H1 (cell line): Measurements from ENCODE around the gene ORMDL3. TPM values are rescaled to one million over a fixed set of nuclear protein-coding genes. Genes with fewer than 3 reads are reported as not detected.

Experiments
- CTCF ChIA-PET: fragments of 300-600 bp; sonication (Branson Sonifier 250); formaldehyde crosslinking; loops from one replicate; lab custom pipeline; 2021; ENCODE audit not compliant: partially characterized antibody; lab: Charles Lee
- POLR2A ChIA-PET: fragments of 300-600 bp; sonication (Branson Sonifier 250); formaldehyde crosslinking; loops from one replicate; lab custom pipeline; 2021; ENCODE audit warnings: inconsistent platforms; ENCODE audit not compliant: partially characterized antibody; lab: Charles Lee
- DNase-seq, 2 experiments: peaks; one replicate each; pipeline versions ENCODE4 v3.0.0 to v3.0.0-alpha.2; 2010 to 2022; ENCODE audit warnings: low spot score in 2 of 2, low read depth in 1 of 2, mixed read lengths in 1 of 2
- FAIRE-seq: peaks from 2 replicates; lab custom pipeline; 2011; peaks lifted over from hg19 to GRCh38; lab: Jason Lieb, UNC
- H2AFZ ChIP-seq: 2 replicates; pipeline ENCODE4 v1.8.1; 2012; ENCODE audit warnings: low read length, inconsistent platforms
- H2AK5ac ChIP-seq: 2 replicates; pipeline ENCODE4 v1.6.1; 2013; ENCODE audit warnings: low read depth, low read length
- H2BK120ac ChIP-seq: replicated peaks from 2 replicates; pipeline ENCODE3; 2013; ENCODE audit warnings: low read depth, low read length, inconsistent platforms
- H2BK12ac ChIP-seq: 2 replicates; pipeline ENCODE4 v1.6.1; 2013; ENCODE audit warnings: low read depth, low read length
- H2BK15ac ChIP-seq: 2 replicates; pipeline ENCODE4 v1.6.1; 2013; ENCODE audit warnings: low read length
- H2BK20ac ChIP-seq: 2 replicates; pipeline ENCODE4 v1.6.1; 2013; ENCODE audit warnings: low read length
- H2BK5ac ChIP-seq: 2 replicates; pipeline ENCODE4 v1.6.1; 2013; ENCODE audit warnings: low read depth, low read length
- H3K14ac ChIP-seq: 2 replicates; pipeline ENCODE4 v1.6.1; 2013; ENCODE audit warnings: inconsistent platforms; ENCODE audit not compliant: insufficient read length
- H3K18ac ChIP-seq: 2 replicates; pipeline ENCODE4 v1.6.1; 2013; ENCODE audit warnings: low read length; ENCODE audit errors: extremely low read depth
- H3K23ac ChIP-seq: 2 replicates; pipeline ENCODE4 v1.6.1; 2013; ENCODE audit warnings: inconsistent platforms; ENCODE audit not compliant: insufficient read length
- H3K23me2 ChIP-seq: 2 replicates; pipeline ENCODE4 v1.6.1; 2013; ENCODE audit warnings: low read depth, low read length
- H3K27ac ChIP-seq: 2 replicates; pipeline ENCODE4 v1.6.1; 2011; ENCODE audit warnings: low read depth, low read length, inconsistent platforms
- H3K27me3 ChIP-seq, 4 experiments: replicated peaks in 1 of 4; 1 replicate in 1 of 4; 2 replicates in 3 of 4; pipeline versions ENCODE4 v1.6.1 to v1.8.1; 2011 to 2013; ENCODE audit warnings: low read length in 3 of 4, mild to moderate bottlenecking in 3 of 4, inconsistent platforms in 2 of 4, mixed read lengths in 2 of 4, moderate library complexity in 1 of 4; ENCODE audit not compliant: control insufficient read depth in 3 of 4, insufficient read depth in 3 of 4; ENCODE audit errors: extremely low read depth in 1 of 4
- H3K36me3 ChIP-seq, 4 experiments: 2 replicates each; pipeline versions ENCODE4 v1.6.1 to v1.8.1; 2011 to 2013; ENCODE audit warnings: mild to moderate bottlenecking in 4 of 4, low read length in 3 of 4, moderate library complexity in 2 of 4, control low read depth in 1 of 4, inconsistent platforms in 1 of 4; ENCODE audit not compliant: insufficient read depth in 4 of 4, control insufficient read depth in 2 of 4
- H3K4ac ChIP-seq: replicated peaks from 2 replicates; pipeline ENCODE3; 2013; ENCODE audit warnings: low read length, low read depth, mixed read lengths, inconsistent platforms; ENCODE audit not compliant: insufficient read length
- H3K4me1 ChIP-seq, 4 experiments: replicated peaks in 1 of 4; 1 replicate in 1 of 4; 2 replicates in 3 of 4; pipeline versions ENCODE4 v1.6.1 to v1.8.1; 2011 to 2013; ENCODE audit warnings: low read length in 3 of 4, inconsistent platforms in 2 of 4, mixed read lengths in 1 of 4; ENCODE audit not compliant: insufficient read depth in 4 of 4, control insufficient read depth in 3 of 4
- H3K4me2 ChIP-seq, 2 experiments: 2 replicates each; pipeline versions ENCODE4 v1.6.1 to v1.8.1; 2011 to 2013; ENCODE audit warnings: low read depth in 2 of 2, low read length in 2 of 2, control low read depth in 1 of 2, inconsistent platforms in 1 of 2, mild to moderate bottlenecking in 1 of 2; ENCODE audit not compliant: insufficient read depth in 1 of 2
- H3K4me3 ChIP-seq, 4 experiments: fragments of 200-600, 300-600 bp in 1 of 4; sonication (generic), shearing (Covaris generic), sonication (Bioruptor Twin) in 1 of 4; 2 replicates each; pipeline versions ENCODE4 v1.5.1 to v1.8.1; 2011 to 2016; ENCODE audit warnings: low read length in 4 of 4, low read depth in 3 of 4, control low read depth in 2 of 4, inconsistent platforms in 2 of 4, mild to moderate bottlenecking in 2 of 4, mixed read lengths in 1 of 4, moderate library complexity in 1 of 4; ENCODE audit not compliant: insufficient read depth in 2 of 4; ENCODE audit errors: extremely low read depth in 1 of 4
- H3K56ac ChIP-seq: replicated peaks from 2 replicates; pipeline ENCODE3; 2013; ENCODE audit warnings: low read depth, mild to moderate bottlenecking, mixed read lengths, low read length, inconsistent platforms; ENCODE audit not compliant: insufficient read length
- H3K79me1 ChIP-seq: 2 replicates; pipeline ENCODE4 v1.6.1; 2013; ENCODE audit warnings: low read depth, low read length, control low read depth
- H3K79me2 ChIP-seq, 2 experiments: 2 replicates each; pipeline versions ENCODE4 v1.6.1 to v1.8.1; 2012 to 2013; ENCODE audit warnings: low read length in 2 of 2, mild to moderate bottlenecking in 2 of 2, inconsistent platforms in 1 of 2; ENCODE audit not compliant: insufficient read depth in 2 of 2, control insufficient read depth in 1 of 2
- H3K9ac ChIP-seq, 4 experiments: replicated peaks in 1 of 4; 1 replicate in 1 of 4; 2 replicates in 3 of 4; pipeline versions ENCODE4 v1.6.1 to v1.8.1; 2011 to 2013; ENCODE audit warnings: low read depth in 3 of 4, low read length in 3 of 4, control low read depth in 2 of 4, mild to moderate bottlenecking in 2 of 4, moderate library complexity in 2 of 4, inconsistent platforms in 1 of 4; ENCODE audit errors: extremely low read depth in 1 of 4
- H3K9me3 ChIP-seq, 2 experiments: 2 replicates each; pipeline versions ENCODE4 v1.6.1 to v1.8.1; 2012 to 2013; ENCODE audit warnings: mild to moderate bottlenecking in 2 of 2, moderate library complexity in 2 of 2, control low read depth in 1 of 2, inconsistent platforms in 1 of 2, low read depth in 1 of 2, low read length in 1 of 2, mixed read lengths in 1 of 2; ENCODE audit not compliant: insufficient read depth in 2 of 2
- H4K20me1 ChIP-seq, 2 experiments: replicated peaks in 1 of 2; 2 replicates each; pipeline versions ENCODE3 to v1.8.1; 2011 to 2013; ENCODE audit warnings: inconsistent platforms in 2 of 2, low read length in 2 of 2, mild to moderate bottlenecking in 1 of 2; ENCODE audit not compliant: insufficient read depth in 2 of 2, control insufficient read depth in 1 of 2
- H4K5ac ChIP-seq: 2 replicates; pipeline ENCODE4 v1.6.1; 2013; ENCODE audit warnings: low read length, low read depth, mixed read lengths, inconsistent platforms; ENCODE audit not compliant: insufficient read length
- H4K8ac ChIP-seq: 2 replicates; pipeline ENCODE4 v1.8.0; 2013; ENCODE audit warnings: mild to moderate bottlenecking, moderate library complexity, low read length, inconsistent platforms; ENCODE audit not compliant: insufficient read depth; ENCODE audit errors: extremely low read depth
- H4K91ac ChIP-seq: replicated peaks from 2 replicates; pipeline ENCODE3; 2013; ENCODE audit warnings: low read length, mixed read lengths, inconsistent platforms; ENCODE audit not compliant: insufficient read length
- CBX8 ChIP-seq: fragments of 300-800, 300-1000 bp; sonication (generic); IDR thresholded peaks from 2 replicates; pipeline ENCODE4 v1.7.1; 2016; ENCODE audit warnings: low read depth, low read length, borderline replicate concordance
- NANOG ChIP-seq: IDR thresholded peaks from 2 replicates; pipeline ENCODE4 v1.6.1; 2011; ENCODE audit warnings: low read length, low read depth, mild to moderate bottlenecking, inconsistent platforms; ENCODE audit not compliant: insufficient read depth, poor library complexity, severe bottlenecking
- RBBP5 ChIP-seq: IDR thresholded peaks from 2 replicates; pipeline ENCODE4 v1.7.1; 2012; ENCODE audit warnings: low read depth, mild to moderate bottlenecking, inconsistent platforms, low read length, moderate library complexity, borderline replicate concordance
- RNF2 ChIP-seq: fragments of 200-900, 300-1000 bp; sonication (generic); IDR thresholded peaks from 2 replicates; pipeline ENCODE4 v1.7.1; 2016; ENCODE audit warnings: borderline replicate concordance, low read depth, mild to moderate bottlenecking, antibody characterized with exemption, low read length; ENCODE audit not compliant: poor library complexity, severe bottlenecking; ENCODE audit errors: missing control alignments
- SP4 ChIP-seq: IDR thresholded peaks from 2 replicates; pipeline ENCODE4 v1.6.1; 2012; ENCODE audit warnings: low read length, inconsistent platforms
- WGBS, 2 experiments: shearing (Covaris generic) in 1 of 2; methylation state at CpG; one replicate each; pipeline versions ENCODE4 v1.1.6 to v1.1.7; 2013 to 2015; ENCODE audit warnings: low lambda C conversion rate in 2 of 2, mixed read lengths in 2 of 2, inconsistent platforms in 1 of 2, low coverage in 1 of 2, missing lambda C conversion rate in 1 of 2; ENCODE audit not compliant: insufficient replicate concordance in 2 of 2, insufficient coverage in 1 of 2, insufficient read length in 1 of 2; ENCODE audit errors: extremely low coverage in 1 of 2, missing lambda C conversion rate in 1 of 2; 5-methylcytosine and 5-hydroxymethylcytosine counted together
- polyA plus RNA-seq, 7 experiments: library from polyadenylated mRNA; depleted of rRNA in 3 of 7; stranded (reverse) in 5 of 7; unstranded in 2 of 7; fragments of >200 nt in 5 of 7; fragments of 200-250 nt in 2 of 7; gene quantifications; 1 replicate in 5 of 7; 2 replicates in 1 of 7; 4 replicates in 1 of 7; pipeline versions ENCODE4 v1.2.1 to v1.2.3, GENCODE V29; 2011 to 2013; ENCODE audit warnings: missing spikeins in 2 of 7, mixed read lengths in 2 of 7
- total RNA-seq: library from RNA; stranded (reverse); fragmentation: NEBNext Ultra II Directional; extraction: Animal tissue kit (Norgen Biotek cat#: 25700); gene quantifications from 2 replicates; pipeline ENCODE4 v1.2.1, GENCODE V29; 2021

The ORMDL3 gene
- total and polyA plus RNA-seq, 2 of the 8 experiments (the other 6 are each of a cell fraction or from before 2014, with no cell fraction given) = 50.4 to 108 TPM

GRCh38 chr17:39946551-39947330 lies 19.3 kb upstream of the ORMDL3 start:
- no peak overlapping the region for H2BK20ac ChIP-seq
- 86% methylated on average over 14 of the region's 15 CpGs; no CpG with 5 or more reads in 1 of the 2 experiments for WGBS, 2 experiments
- no peak overlapping the region for H3K56ac ChIP-seq
- no peaks in the 10 kb centered on the region for H3K9me3 ChIP-seq
- no peak overlapping the region for H2BK12ac ChIP-seq
- DNase-seq (no peak), FAIRE-seq (no peak)
- H4K91ac ChIP-seq = no peak overlapping the region
- H3K27ac ChIP-seq = no peak overlapping the region
- no peaks in the 10 kb centered on the region for H3K27me3 ChIP-seq
- H3K4ac ChIP-seq = no peak overlapping the region
- no peak overlapping the region for H3K23ac ChIP-seq
- H3K79me1 ChIP-seq = no peaks in the 10 kb centered on the region
- no peak overlapping the region for H2AK5ac ChIP-seq
- H3K36me3 ChIP-seq = no peaks in the 10 kb centered on the region
- H2AFZ ChIP-seq = no peak overlapping the region
- peak overlapping the region; percentile 6; the same call in 1 of the 2 replicates for H4K8ac ChIP-seq
- CTCF ChIA-PET = interaction anchor here (0.9 to 5.9 kb wide), 4 partner anchors 8 to 112 kb away, joined by 3 to 28 read pairs (median 6); no protein-coding TSS in a partner anchor
- no peak for TF ChIP-seq RNF2
- TF ChIP-seq NANOG = no peak
- no peak for TF ChIP-seq SP4
- TF ChIP-seq CBX8 = no peak
- no peak for TF ChIP-seq RBBP5
- TF ChIP-seq, all 59 proteins: peak for 0
- peaks cover 0 to 7% (median 1%) of the 10 kb centered on the region in 4 experiments; a peak in 5 of 7 replicates for H3K4me1 ChIP-seq
- no peak overlapping the region for H3K18ac ChIP-seq
- no peak overlapping the region for H3K14ac ChIP-seq
- no peaks in the 10 kb centered on the region for H4K20me1 ChIP-seq
- no peak overlapping the region for H2BK5ac ChIP-seq
- no peak overlapping the region for H2BK15ac ChIP-seq
- no peak overlapping the region for H3K4me3 ChIP-seq
- H3K4me2 ChIP-seq = no peak overlapping the region
- H2BK120ac ChIP-seq = no peak overlapping the region
- no peaks in the 10 kb centered on the region for H3K23me2 ChIP-seq
- no peak overlapping the region for H3K9ac ChIP-seq
- POLR2A ChIA-PET = interaction anchor here (1.3 kb wide), 1 partner anchor 12 kb away, joined by 5 read pairs; no protein-coding TSS in a partner anchor
- no peak overlapping the region for H4K5ac ChIP-seq
- no peaks in the 10 kb centered on the region for H3K79me2 ChIP-seq
